ENCODE data around the gene MTHFD1L.

MTHFD1L gene

DNA sequence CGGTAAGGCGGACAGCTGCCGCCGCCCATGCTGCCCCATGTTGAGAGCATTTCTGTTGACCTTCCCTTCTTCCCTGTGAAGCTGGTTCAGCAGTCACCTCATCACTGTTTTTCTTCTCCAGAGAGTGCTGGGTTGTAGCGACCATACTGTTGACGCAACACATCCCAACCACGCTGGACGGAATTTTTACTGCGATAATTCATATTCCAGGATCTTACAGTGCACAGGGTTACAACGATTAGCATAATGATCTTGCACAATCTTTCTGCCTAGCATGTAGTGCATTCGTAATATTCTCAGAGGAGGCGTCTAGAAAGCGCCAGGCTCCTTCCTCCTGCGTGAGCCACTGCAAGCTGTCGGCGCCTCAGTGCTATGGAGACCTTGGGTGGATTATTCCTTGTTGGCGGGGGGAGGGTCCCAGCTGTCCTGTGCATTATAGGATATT is 137.0 kb downstream of the MTHFD1L start:
- Histone ChIP-seq H3K36me3 (ENCODE audit: control insufficient read depth, insufficient read depth, low read length) (no peaks in the 10 kb centered on the region), H3K27me3 (ENCODE audit: control insufficient read depth, insufficient read depth, low read length) (peaks cover 11% of the 10 kb centered on the region), H3K9ac (ENCODE audit: low read length) (no peak overlapping the region), H3K9me3 (ENCODE audit: control insufficient read depth, low read length) (no peaks in the 10 kb centered on the region), H3K4me3 (ENCODE audit: low read length) (no peak overlapping the region), H3K4me1 (ENCODE audit: control insufficient read depth, insufficient read depth, low read length) (peaks cover 10% of the 10 kb centered on the region)

DNA sequence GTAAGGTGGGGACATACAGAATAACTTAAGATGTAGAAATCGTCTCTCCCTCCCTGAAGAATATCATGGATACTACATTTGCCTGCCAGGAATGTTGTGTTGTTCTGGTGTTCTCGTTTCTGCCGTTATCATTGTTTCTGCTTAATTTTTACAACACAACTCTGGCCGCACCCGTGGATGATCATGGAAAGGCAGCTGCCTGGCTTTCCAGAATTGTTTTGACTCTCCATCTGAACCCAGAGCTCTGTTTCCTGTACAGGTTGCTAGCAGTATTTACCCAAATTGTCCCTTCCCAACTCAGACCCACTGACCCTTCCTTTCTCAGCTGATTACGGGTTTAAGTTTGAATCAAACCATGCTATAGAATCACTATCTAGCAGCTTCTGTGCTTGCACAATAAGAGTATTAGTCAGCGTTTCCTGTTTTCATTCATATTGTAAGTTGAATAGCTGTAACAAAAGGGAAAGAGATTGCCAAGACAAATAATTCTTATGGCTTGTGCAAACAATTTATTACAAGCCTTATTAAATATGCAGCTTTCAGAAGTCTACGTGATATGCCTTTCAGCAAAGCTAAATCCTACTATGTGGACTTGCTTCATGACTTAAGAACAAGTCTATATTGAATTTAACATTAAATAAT is 139.0 kb downstream of the MTHFD1L start:
- H3K4me1 ChIP-seq (ENCODE audit: control insufficient read depth, insufficient read depth, low read length), result peaks cover 10% of the 10 kb centered on the region
- H3K9ac ChIP-seq (ENCODE audit: low read length), result no peak overlapping the region
- H3K27me3 ChIP-seq (ENCODE audit: control insufficient read depth, insufficient read depth, low read length), result peaks cover 11% of the 10 kb centered on the region
- no peaks in the 10 kb centered on the region for H3K9me3 ChIP-seq (ENCODE audit: control insufficient read depth, low read length)
- no peak overlapping the region for H3K4me3 ChIP-seq (ENCODE audit: low read length)
- H3K36me3 ChIP-seq (ENCODE audit: control insufficient read depth, insufficient read depth, low read length), result no peaks in the 10 kb centered on the region

DNA sequence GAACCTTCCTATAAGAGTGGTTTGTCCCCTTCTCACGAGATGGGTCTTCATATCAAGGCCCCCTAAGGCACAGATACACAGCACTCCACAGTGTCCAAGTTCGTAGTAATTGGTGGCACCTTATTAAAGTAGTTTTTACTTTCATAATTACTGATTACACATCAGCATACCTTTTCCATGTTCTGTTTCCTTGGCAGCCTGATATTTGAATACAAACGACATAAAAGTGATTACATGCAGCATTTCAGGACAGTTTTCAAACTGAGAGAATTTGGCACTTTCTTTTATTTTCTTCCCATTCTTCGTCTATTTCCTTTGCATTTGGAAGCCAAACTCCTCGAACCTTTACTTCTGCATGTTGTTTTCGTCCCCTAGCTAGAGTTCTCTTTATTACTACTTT is 139.7 kb downstream of the MTHFD1L start:
- Histone ChIP-seq H3K27me3 (ENCODE audit: control insufficient read depth, insufficient read depth, low read length) (peaks cover 11% of the 10 kb centered on the region), H3K36me3 (ENCODE audit: control insufficient read depth, insufficient read depth, low read length) (no peaks in the 10 kb centered on the region)

DNA sequence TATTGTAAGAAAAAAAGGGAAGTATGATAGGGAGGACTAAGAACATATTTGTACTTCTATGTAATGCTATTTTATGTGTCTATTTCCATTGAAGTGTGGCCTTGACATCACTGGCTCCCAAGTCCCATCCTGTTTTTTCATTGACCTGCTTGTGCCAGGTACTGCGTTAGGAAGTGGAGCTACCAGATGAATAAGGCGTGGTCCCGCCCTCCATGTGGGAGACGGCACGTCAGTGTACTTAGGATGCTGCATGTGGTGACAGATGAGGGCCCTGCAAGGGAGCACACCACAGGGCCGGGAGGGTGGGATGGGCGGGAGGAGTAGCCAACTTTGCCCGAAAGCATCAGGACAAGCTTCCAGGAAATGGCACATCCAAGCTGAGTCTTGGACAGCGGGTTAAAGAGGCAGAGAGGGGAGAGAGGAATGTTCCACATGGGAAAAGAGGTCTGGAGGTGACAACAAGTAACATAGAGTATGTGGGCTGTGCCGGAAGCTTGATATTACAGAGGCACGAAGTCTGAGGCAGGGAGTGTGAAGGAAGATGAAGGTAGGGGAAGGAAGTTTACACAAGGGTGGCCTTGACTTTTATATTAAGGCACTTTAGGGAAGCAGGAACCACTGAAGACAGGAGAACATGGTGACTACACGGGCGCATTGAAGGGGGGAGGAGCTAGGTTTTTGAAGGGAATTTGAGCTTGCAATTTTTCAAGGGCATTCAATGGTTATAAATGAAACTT is 140.6 kb downstream of the MTHFD1L start:
- Histone ChIP-seq H3K4me1 (ENCODE audit: control insufficient read depth, insufficient read depth, low read length) (peaks cover 10% of the 10 kb centered on the region), H3K36me3 (ENCODE audit: control insufficient read depth, insufficient read depth, low read length) (no peaks in the 10 kb centered on the region), H3K4me3 (ENCODE audit: low read length) (no peak overlapping the region), H3K9me3 (ENCODE audit: control insufficient read depth, low read length) (no peaks in the 10 kb centered on the region), H3K9ac (ENCODE audit: low read length) (no peak overlapping the region), H3K27me3 (ENCODE audit: control insufficient read depth, insufficient read depth, low read length) (peaks cover 11% of the 10 kb centered on the region)

More for the DNA sequence above, 139.7 kb downstream of the MTHFD1L start:
- H3K4me3 ChIP-seq (ENCODE audit: low read length), result no peak overlapping the region
- H3K9ac ChIP-seq (ENCODE audit: low read length), result no peak overlapping the region
- H3K4me1 ChIP-seq (ENCODE audit: control insufficient read depth, insufficient read depth, low read length), result peaks cover 10% of the 10 kb centered on the region
- H3K9me3 ChIP-seq (ENCODE audit: control insufficient read depth, low read length), result no peaks in the 10 kb centered on the region

- no peaks in the 10 kb centered on the region for H3K9me3 ChIP-seq (ENCODE audit: control insufficient read depth, low read length)
- H3K9ac ChIP-seq (ENCODE audit: low read length), result no peak overlapping the region
- H3K4me3 ChIP-seq (ENCODE audit: low read length), result no peak overlapping the region
- peaks cover 5% of the 10 kb centered on the region for H3K27me3 ChIP-seq (ENCODE audit: control insufficient read depth, insufficient read depth, low read length)
- peaks cover 10% of the 10 kb centered on the region for H3K4me1 ChIP-seq (ENCODE audit: control insufficient read depth, insufficient read depth, low read length)
- no peaks in the 10 kb centered on the region for H3K36me3 ChIP-seq (ENCODE audit: control insufficient read depth, insufficient read depth, low read length)
These were observed 141.6 kb downstream of the MTHFD1L start for GRCh38 chr6:151007076-151007475.

DNA sequence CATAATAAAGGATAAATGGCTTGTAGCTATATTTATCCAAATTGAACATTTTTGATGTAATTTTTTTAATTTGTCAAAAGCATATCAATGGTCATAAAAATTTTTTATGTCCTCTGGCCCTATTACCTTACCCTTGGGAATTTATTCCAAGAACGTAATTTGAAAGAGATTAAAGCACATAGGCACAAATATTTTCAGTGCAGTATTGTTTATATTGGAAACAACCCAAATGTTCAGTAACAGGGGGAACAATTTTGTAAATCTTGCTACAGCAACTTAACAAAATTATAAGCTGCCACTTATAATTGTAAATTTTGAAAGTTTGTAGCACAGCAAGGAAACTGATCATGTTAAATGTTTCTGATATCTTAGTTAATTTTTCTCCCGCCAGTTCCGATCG is 142.4 kb downstream of the MTHFD1L start:
- Histone ChIP-seq H3K4me3 (ENCODE audit: low read length) (no peak overlapping the region), H3K36me3 (ENCODE audit: control insufficient read depth, insufficient read depth, low read length) (no peaks in the 10 kb centered on the region), H3K27me3 (ENCODE audit: control insufficient read depth, insufficient read depth, low read length) (peaks cover 5% of the 10 kb centered on the region), H3K9ac (ENCODE audit: low read length) (no peak overlapping the region), H3K9me3 (ENCODE audit: control insufficient read depth, low read length) (no peaks in the 10 kb centered on the region), H3K4me1 (ENCODE audit: control insufficient read depth, insufficient read depth, low read length) (peaks cover 10% of the 10 kb centered on the region)

DNA sequence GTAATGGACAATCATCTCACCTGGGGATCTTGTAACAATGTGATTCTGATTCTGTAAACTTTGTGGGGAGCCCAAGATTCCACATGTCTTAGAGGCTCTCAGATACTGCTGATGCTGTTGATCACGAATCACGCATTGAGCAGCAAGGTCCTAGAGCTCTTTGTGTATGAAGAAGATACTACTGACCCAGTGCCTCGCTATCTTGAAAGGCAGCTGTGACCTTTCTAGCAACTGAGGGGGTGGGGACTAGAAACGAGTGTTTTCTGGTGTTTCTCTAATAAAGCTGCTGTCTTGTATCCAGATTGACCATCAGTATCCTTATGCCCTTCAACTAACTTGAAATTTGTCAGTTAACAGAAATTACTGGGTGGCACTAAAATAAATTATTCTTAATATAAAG is 142.9 kb downstream of the MTHFD1L start:
- H3K9ac ChIP-seq (ENCODE audit: low read length), result no peak overlapping the region
- peaks cover 10% of the 10 kb centered on the region for H3K4me1 ChIP-seq (ENCODE audit: control insufficient read depth, insufficient read depth, low read length)
- H3K27me3 ChIP-seq (ENCODE audit: control insufficient read depth, insufficient read depth, low read length), result peaks cover 4% of the 10 kb centered on the region
- H3K4me3 ChIP-seq (ENCODE audit: low read length), result no peak overlapping the region
- H3K36me3 ChIP-seq (ENCODE audit: control insufficient read depth, insufficient read depth, low read length), result no peaks in the 10 kb centered on the region
- H3K9me3 ChIP-seq (ENCODE audit: control insufficient read depth, low read length), result no peaks in the 10 kb centered on the region

DNA sequence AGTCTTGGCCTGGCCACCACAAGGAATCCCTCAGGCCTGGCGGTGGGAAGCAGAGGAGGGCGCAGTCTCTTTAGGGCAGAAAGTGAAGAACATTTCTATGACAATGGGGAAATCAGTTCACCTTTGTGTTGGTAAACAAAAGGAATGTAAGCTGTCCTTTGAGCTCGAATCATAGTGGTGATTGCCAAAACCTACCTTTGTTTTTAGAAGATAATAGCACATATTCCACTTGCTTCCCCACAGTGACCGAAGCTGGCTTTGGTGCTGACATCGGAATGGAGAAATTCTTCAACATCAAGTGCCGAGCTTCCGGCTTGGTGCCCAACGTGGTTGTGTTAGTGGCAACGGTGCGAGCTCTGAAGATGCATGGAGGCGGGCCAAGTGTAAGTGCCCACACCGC is 144.1 kb downstream of the MTHFD1L start:
- no peaks in the 10 kb centered on the region for H3K9me3 ChIP-seq (ENCODE audit: control insufficient read depth, low read length)
- H3K4me3 ChIP-seq (ENCODE audit: low read length), result no peak overlapping the region
- no peaks in the 10 kb centered on the region for H3K27me3 ChIP-seq (ENCODE audit: control insufficient read depth, insufficient read depth, low read length)
- H3K9ac ChIP-seq (ENCODE audit: low read length), result no peak overlapping the region
- no peaks in the 10 kb centered on the region for H3K36me3 ChIP-seq (ENCODE audit: control insufficient read depth, insufficient read depth, low read length)
- H3K4me1 ChIP-seq (ENCODE audit: control insufficient read depth, insufficient read depth, low read length), result peaks cover 13% of the 10 kb centered on the region

DNA sequence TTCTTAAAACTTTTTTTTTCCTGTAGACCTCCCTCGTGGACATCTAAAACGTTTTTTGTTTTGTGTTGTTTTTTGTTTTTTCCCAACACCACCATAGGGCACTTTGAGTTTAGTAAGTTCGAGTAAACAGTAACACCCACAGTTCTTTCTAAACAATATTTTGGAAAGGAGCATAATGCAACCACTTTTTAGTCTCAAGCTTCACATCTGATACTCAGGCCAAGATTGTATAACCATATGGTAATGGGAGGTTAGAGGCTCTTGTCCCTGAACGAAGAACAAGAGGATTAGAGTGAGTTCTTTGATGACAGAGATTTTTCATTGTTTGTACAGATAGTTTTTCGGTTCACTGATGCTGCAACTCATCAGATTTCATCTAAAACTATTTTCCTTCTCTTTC is 144.6 kb downstream of the MTHFD1L start:
- Histone ChIP-seq H3K4me3 (ENCODE audit: low read length) (no peak overlapping the region), H3K9ac (ENCODE audit: low read length) (no peak overlapping the region), H3K4me1 (ENCODE audit: control insufficient read depth, insufficient read depth, low read length) (peaks cover 13% of the 10 kb centered on the region), H3K36me3 (ENCODE audit: control insufficient read depth, insufficient read depth, low read length) (no peaks in the 10 kb centered on the region), H3K27me3 (ENCODE audit: control insufficient read depth, insufficient read depth, low read length) (no peaks in the 10 kb centered on the region), H3K9me3 (ENCODE audit: control insufficient read depth, low read length) (no peaks in the 10 kb centered on the region)

DNA sequence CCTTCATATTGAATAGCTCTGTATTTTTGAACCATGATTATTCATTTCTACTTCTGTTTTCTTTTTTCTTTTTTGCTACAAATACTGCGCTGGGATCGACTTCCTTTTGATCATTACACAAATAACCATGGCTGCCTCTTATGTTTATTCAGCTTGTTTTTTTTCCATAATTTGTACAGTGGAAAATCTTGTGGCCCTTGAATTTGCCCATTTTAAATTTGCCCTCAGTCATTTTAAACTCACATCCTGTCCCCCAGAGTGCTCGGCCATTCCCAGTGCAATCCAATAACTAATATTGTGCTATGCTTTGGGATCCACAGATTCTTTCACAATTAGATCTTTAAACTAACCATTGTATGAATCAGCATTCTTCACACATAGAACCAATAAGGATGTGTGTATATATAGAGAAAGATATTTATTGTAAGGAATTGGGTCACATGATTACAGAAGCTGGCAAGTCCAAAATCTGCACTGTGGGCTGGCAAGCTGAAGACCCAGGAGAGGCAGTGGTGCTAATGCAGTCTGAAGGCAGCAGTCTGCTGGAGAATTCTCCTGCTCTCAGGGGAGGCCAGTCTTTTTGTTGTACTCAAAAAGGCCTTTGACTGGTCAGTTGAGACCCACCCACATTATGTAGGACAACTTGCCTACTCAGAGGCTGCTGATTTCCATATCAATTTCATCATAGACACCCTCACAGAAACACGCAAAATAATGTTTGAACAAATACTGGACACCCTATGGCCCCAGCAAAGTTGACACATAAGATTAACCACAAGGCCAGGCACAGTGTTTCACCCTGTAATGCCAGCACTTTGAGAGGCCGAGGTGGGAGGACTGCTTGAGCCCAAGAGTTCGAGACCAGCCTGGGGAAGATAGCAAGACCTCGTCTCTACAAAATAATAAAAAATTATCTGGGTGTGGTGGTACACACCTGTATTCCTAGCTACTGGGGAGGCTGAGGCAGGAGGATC is 147.1 kb downstream of the MTHFD1L start:
- Histone ChIP-seq H3K4me3 (ENCODE audit: low read length) (no peak overlapping the region), H3K9me3 (ENCODE audit: control insufficient read depth, low read length) (no peaks in the 10 kb centered on the region), H3K4me1 (ENCODE audit: control insufficient read depth, insufficient read depth, low read length) (peaks cover 8% of the 10 kb centered on the region), H3K36me3 (ENCODE audit: control insufficient read depth, insufficient read depth, low read length) (no peaks in the 10 kb centered on the region), H3K9ac (ENCODE audit: low read length) (no peak overlapping the region), H3K27me3 (ENCODE audit: control insufficient read depth, insufficient read depth, low read length) (no peaks in the 10 kb centered on the region)

GRCh38 chr6:151014404-151015100 is 149.1 kb downstream of the MTHFD1L start:
- Histone ChIP-seq H3K36me3 (ENCODE audit: control insufficient read depth, insufficient read depth, low read length) (no peaks in the 10 kb centered on the region), H3K9me3 (ENCODE audit: control insufficient read depth, low read length) (no peaks in the 10 kb centered on the region), H3K9ac (ENCODE audit: low read length) (no peak overlapping the region), H3K4me1 (ENCODE audit: control insufficient read depth, insufficient read depth, low read length) (peaks cover 8% of the 10 kb centered on the region), H3K4me3 (ENCODE audit: low read length) (no peak overlapping the region), H3K27me3 (ENCODE audit: control insufficient read depth, insufficient read depth, low read length) (no peaks in the 10 kb centered on the region)
